ENCODE results near the gene KLK12.

The KLK12 gene

DNA sequence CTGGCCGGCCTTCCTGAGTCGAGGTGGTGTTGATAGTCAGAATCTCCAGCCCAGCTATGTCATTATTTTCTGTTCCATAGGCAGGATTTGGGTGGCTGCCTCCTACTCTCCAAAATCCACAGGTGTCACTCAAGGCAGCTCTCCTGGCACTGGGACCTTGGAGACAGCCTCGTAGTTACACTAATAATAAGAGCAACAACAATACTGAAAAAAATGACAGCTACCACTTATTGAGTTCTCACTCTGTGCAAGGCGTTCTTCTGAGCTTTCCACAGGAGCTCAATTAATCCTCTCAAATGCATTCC is 12.2 kb upstream of the KLK12 start:
- H3K9ac ChIP-seq (ENCODE audit: insufficient read length, low read depth): no peak overlapping the region
- no peak for DNase-seq (ENCODE audit: low read depth, low spot score)
- no peak for TF ChIP-seq SUZ12 (IDR thresholded peaks at IDR 0.05; ENCODE audit: extremely low read depth, insufficient read depth, insufficient read length)
- no peak for TF ChIP-seq YY1 (IDR thresholded peaks at IDR 0.05; ENCODE audit: insufficient read depth, insufficient read length)
- no peak for TF ChIP-seq ZNF274 (IDR thresholded peaks at IDR 0.05; ENCODE audit: low read depth, low read length)
- no peak overlapping the region for H3K4me3 ChIP-seq (ENCODE audit: insufficient read length, low read depth)
- H3K9me3 ChIP-seq (ENCODE audit: insufficient read depth, low read length): no peaks in the 10 kb centered on the region
- no peaks in the 10 kb centered on the region for H3K4me1 ChIP-seq (ENCODE audit: insufficient read depth, insufficient read length)
- no peaks in the 10 kb centered on the region for H3K27me3 ChIP-seq (ENCODE audit: insufficient read depth, insufficient read length)
- H3K36me3 ChIP-seq (ENCODE audit: insufficient read depth, insufficient read length, low read length): no peaks in the 10 kb centered on the region

DNA sequence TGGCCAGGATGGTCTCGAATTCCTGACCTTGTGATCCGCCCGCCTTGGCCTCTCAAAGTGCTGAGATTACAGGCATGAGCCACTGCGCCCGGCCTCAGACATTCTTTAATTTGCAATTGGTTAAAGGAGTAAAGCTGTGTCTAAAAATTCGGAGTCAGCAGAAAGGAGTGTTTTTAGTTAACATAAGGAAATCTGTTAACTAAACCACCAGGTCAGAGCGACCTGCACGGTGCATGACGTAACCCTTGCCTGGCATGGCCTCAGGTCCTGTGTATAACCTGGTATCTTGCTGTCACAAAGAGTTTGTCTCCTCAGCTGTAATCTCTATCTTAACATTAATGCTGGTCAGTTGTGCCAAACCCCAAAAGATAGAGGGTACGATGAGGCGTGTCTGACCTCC is 9.5 kb upstream of the KLK12 start:
- TF ChIP-seq YY1 (IDR thresholded peaks at IDR 0.05; ENCODE audit: insufficient read depth, insufficient read length) (no peak), SUZ12 (IDR thresholded peaks at IDR 0.05; ENCODE audit: extremely low read depth, insufficient read depth, insufficient read length) (no peak), ZNF274 (IDR thresholded peaks at IDR 0.05; ENCODE audit: low read depth, low read length) (no peak)
- Histone ChIP-seq H3K27me3 (ENCODE audit: insufficient read depth, insufficient read length) (no peaks in the 10 kb centered on the region), H3K4me1 (ENCODE audit: insufficient read depth, insufficient read length) (no peaks in the 10 kb centered on the region), H3K4me3 (ENCODE audit: insufficient read length, low read depth) (no peak overlapping the region), H3K36me3 (ENCODE audit: insufficient read depth, insufficient read length, low read length) (no peaks in the 10 kb centered on the region), H3K9me3 (ENCODE audit: insufficient read depth, low read length) (no peaks in the 10 kb centered on the region), H3K9ac (ENCODE audit: insufficient read length, low read depth) (no peak overlapping the region)
- no peak for DNase-seq (ENCODE audit: low read depth, low spot score)

DNA sequence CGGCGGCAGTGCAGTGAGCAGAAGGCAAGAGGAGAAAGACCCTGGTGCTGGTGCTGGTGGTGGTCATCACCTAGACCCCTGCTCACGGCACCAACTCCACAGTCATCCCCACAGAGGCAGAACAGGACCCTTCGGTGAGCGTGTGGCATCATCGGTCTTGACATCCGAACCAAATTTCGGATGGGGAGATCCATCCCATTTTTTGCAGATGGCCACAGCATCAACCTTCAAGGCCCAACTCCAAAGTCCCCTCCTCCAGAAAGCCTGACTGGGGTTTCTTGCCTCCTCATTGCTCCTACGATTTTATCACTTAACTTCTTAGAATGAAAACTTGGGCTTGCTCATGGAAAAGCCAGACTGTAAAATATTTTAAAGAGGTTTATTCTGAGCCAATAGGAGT is 8.7 kb upstream of the KLK12 start:
- no peaks in the 10 kb centered on the region for H3K4me1 ChIP-seq (ENCODE audit: insufficient read depth, insufficient read length)
- H3K27me3 ChIP-seq (ENCODE audit: insufficient read depth, insufficient read length): no peaks in the 10 kb centered on the region

DNA sequence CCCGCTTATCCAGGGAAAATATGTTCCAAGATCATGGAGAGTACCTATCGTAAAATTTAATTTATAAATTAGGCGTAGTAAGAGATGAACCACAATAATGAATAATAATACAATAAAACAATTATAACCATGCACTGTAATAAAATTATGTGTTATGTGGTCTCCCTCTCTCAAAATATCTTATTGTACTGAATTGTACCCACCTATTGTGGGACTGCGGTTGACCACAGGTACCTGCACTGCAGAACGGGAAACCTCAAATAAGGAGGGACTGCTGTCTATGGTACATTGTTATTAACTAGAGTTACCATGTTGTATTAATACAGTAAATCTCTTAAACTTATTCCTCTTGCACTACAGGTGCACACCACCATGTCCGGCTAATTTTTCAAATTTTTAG is 5.3 kb upstream of the KLK12 start:
- H3K27me3 ChIP-seq (ENCODE audit: insufficient read depth, insufficient read length): no peaks in the 10 kb centered on the region
- no peak for DNase-seq (ENCODE audit: low read depth, low spot score)
- H3K36me3 ChIP-seq (ENCODE audit: insufficient read depth, insufficient read length, low read length): no peaks in the 10 kb centered on the region
- no peak for TF ChIP-seq SUZ12 (IDR thresholded peaks at IDR 0.05; ENCODE audit: extremely low read depth, insufficient read depth, insufficient read length)
- TF ChIP-seq YY1 (IDR thresholded peaks at IDR 0.05; ENCODE audit: insufficient read depth, insufficient read length): no peak
- no peak for TF ChIP-seq ZNF274 (IDR thresholded peaks at IDR 0.05; ENCODE audit: low read depth, low read length)
- H3K4me1 ChIP-seq (ENCODE audit: insufficient read depth, insufficient read length): no peaks in the 10 kb centered on the region
- H3K9me3 ChIP-seq (ENCODE audit: insufficient read depth, low read length): no peaks in the 10 kb centered on the region
- no peak overlapping the region for H3K4me3 ChIP-seq (ENCODE audit: insufficient read length, low read depth)
- no peak overlapping the region for H3K9ac ChIP-seq (ENCODE audit: insufficient read length, low read depth)

More for the DNA sequence above, 8.7 kb upstream of the KLK12 start:
- H3K9me3 ChIP-seq (ENCODE audit: insufficient read depth, low read length): no peaks in the 10 kb centered on the region
- no peak overlapping the region for H3K9ac ChIP-seq (ENCODE audit: insufficient read length, low read depth)
- no peaks in the 10 kb centered on the region for H3K36me3 ChIP-seq (ENCODE audit: insufficient read depth, insufficient read length, low read length)
- TF ChIP-seq ZNF274 (IDR thresholded peaks at IDR 0.05; ENCODE audit: low read depth, low read length) (no peak), SUZ12 (IDR thresholded peaks at IDR 0.05; ENCODE audit: extremely low read depth, insufficient read depth, insufficient read length) (no peak), YY1 (IDR thresholded peaks at IDR 0.05; ENCODE audit: insufficient read depth, insufficient read length) (no peak)
- DNase-seq (ENCODE audit: low read depth, low spot score): no peak
- no peak overlapping the region for H3K4me3 ChIP-seq (ENCODE audit: insufficient read length, low read depth)

DNA sequence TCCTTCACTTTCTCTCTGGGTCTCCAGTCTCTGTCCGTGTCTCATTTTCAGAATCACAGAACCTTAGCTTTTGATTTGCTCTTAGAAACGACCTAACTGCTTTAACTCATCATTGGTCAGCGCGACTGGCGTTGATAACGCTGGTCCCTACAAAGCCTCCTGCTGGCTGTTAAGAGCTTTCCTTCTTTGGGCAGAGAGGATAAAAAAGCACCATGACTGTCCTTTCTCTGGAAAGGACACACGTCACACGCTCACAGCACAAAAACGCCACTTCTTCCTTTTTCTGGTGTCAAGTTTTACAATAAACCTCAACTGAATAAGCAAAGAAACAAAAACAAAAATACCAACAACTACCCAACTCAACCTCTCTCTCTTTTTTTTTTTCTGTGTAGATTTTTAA is 1.7 kb upstream of the KLK12 start:
- no peaks in the 10 kb centered on the region for H3K4me1 ChIP-seq (ENCODE audit: insufficient read depth, insufficient read length)
- no peak for TF ChIP-seq YY1 (IDR thresholded peaks at IDR 0.05; ENCODE audit: insufficient read depth, insufficient read length)
- TF ChIP-seq ZNF274 (IDR thresholded peaks at IDR 0.05; ENCODE audit: low read depth, low read length): no peak
- no peak for TF ChIP-seq SUZ12 (IDR thresholded peaks at IDR 0.05; ENCODE audit: extremely low read depth, insufficient read depth, insufficient read length)
- H3K9me3 ChIP-seq (ENCODE audit: insufficient read depth, low read length): no peaks in the 10 kb centered on the region
- no peak overlapping the region for H3K9ac ChIP-seq (ENCODE audit: insufficient read length, low read depth)
- H3K4me3 ChIP-seq (ENCODE audit: insufficient read length, low read depth): no peak overlapping the region
- no peaks in the 10 kb centered on the region for H3K27me3 ChIP-seq (ENCODE audit: insufficient read depth, insufficient read length)
- H3K36me3 ChIP-seq (ENCODE audit: insufficient read depth, insufficient read length, low read length): no peaks in the 10 kb centered on the region
- DNase-seq (ENCODE audit: low read depth, low spot score): no peak

DNA sequence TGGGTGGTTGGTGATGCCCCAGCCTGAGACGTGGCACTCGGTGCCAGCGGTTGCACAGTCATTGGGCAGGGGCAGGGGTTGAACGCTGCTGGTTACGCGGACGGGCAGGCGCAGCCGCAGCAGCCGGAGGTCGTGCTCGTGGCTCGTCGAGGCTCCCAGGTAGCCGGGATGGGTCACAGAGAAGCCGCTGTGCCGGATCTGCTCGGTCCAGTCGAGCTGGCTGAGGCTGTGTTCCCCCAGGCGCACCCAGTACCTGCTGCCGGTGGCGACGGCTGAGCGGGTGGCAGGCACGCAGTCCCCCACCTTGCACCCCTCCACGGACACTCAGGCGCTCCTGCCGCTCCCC is 2.9 kb downstream of the KLK12 start:
- Histone ChIP-seq H3K4me3 (ENCODE audit: insufficient read length, low read depth) (no peak overlapping the region), H3K27me3 (ENCODE audit: insufficient read depth, insufficient read length) (no peaks in the 10 kb centered on the region), H3K9ac (ENCODE audit: insufficient read length, low read depth) (no peak overlapping the region), H3K36me3 (ENCODE audit: insufficient read depth, insufficient read length, low read length) (no peaks in the 10 kb centered on the region), H3K9me3 (ENCODE audit: insufficient read depth, low read length) (no peaks in the 10 kb centered on the region), H3K4me1 (ENCODE audit: insufficient read depth, insufficient read length) (peaks cover 7% of the 10 kb centered on the region)
- no peak for DNase-seq (ENCODE audit: low read depth, low spot score)
- TF ChIP-seq YY1 (IDR thresholded peaks at IDR 0.05; ENCODE audit: insufficient read depth, insufficient read length): no peak
- no peak for TF ChIP-seq ZNF274 (IDR thresholded peaks at IDR 0.05; ENCODE audit: low read depth, low read length)
- TF ChIP-seq SUZ12 (IDR thresholded peaks at IDR 0.05; ENCODE audit: extremely low read depth, insufficient read depth, insufficient read length): no peak

DNA sequence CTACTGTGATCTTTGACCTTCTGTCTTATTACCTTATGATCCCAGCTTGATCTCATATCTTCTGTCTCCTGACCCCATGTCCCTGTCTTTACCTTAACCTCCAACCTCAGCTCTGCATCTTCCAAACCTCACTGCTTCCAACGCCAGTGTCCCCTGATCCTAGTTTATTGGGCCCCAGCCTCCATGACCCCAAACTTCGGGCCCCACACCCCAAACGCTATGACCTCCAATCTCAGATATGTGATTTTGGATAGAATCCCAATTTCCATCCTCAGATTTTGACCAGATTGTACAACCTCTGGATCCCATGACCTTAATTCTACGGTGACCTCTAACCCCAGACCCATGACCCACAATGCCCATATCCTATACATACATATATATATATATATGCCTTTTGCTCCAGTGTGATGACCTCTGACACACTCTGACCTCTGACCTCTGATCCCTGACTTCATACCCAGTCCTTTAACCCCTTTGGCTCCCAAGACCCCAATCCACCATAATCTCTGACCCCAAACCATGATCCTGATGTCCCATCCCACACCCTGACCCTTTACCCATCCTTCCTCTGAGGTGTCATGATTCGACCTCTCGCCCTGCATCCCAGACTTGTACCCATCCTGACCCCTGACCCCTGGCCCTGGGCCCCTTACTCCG is 3.5 kb downstream of the KLK12 start:
- no peaks in the 10 kb centered on the region for H3K9me3 ChIP-seq (ENCODE audit: insufficient read depth, low read length)
- no peak overlapping the region for H3K9ac ChIP-seq (ENCODE audit: insufficient read length, low read depth)
- H3K4me1 ChIP-seq (ENCODE audit: insufficient read depth, insufficient read length): peaks cover 7% of the 10 kb centered on the region
- TF ChIP-seq YY1 (IDR thresholded peaks at IDR 0.05; ENCODE audit: insufficient read depth, insufficient read length) (no peak), ZNF274 (IDR thresholded peaks at IDR 0.05; ENCODE audit: low read depth, low read length) (no peak), SUZ12 (IDR thresholded peaks at IDR 0.05; ENCODE audit: extremely low read depth, insufficient read depth, insufficient read length) (no peak)
- no peaks in the 10 kb centered on the region for H3K36me3 ChIP-seq (ENCODE audit: insufficient read depth, insufficient read length, low read length)
- no peak overlapping the region for H3K4me3 ChIP-seq (ENCODE audit: insufficient read length, low read depth)
- DNase-seq (ENCODE audit: low read depth, low spot score): no peak
- no peaks in the 10 kb centered on the region for H3K27me3 ChIP-seq (ENCODE audit: insufficient read depth, insufficient read length)

All from NT2/D1 (cell line).